DND-41 (cell line): ENCODE measurements around the gene TMPRSS3.

Experiments used
- ATAC-seq: fragments of 200-7000 bp; cut with Tn5 transposase; 3 replicates; pipeline ENCODE4 v1.9.1; 2021; ENCODE audit warnings: low read depth; ENCODE audit not compliant: insufficient read depth
- DNase-seq: peaks from one replicate; pipeline ENCODE4 v3.0.0-alpha.2; 2020
- H2AFZ ChIP-seq: 2 replicates; pipeline ENCODE4 v1.6.0; 2012; ENCODE audit warnings: low read depth, low read length
- H3K27ac ChIP-seq: 2 replicates; pipeline ENCODE4 v1.5.1; 2012; ENCODE audit warnings: low read length, inconsistent platforms
- H3K27me3 ChIP-seq: fragments of 200-600 bp; sonication (generic); 2 replicates; pipeline ENCODE4 v1.6.0; 2012; ENCODE audit warnings: low read length, mild to moderate bottlenecking, inconsistent platforms; ENCODE audit not compliant: insufficient read depth, poor library complexity
- H3K36me3 ChIP-seq: 2 replicates; pipeline ENCODE4 v1.5.1; 2012; ENCODE audit warnings: low read length, inconsistent platforms; ENCODE audit not compliant: insufficient read depth
- H3K4me1 ChIP-seq: 2 replicates; pipeline ENCODE4 v1.5.1; 2012; ENCODE audit warnings: mild to moderate bottlenecking, low read length; ENCODE audit not compliant: insufficient read depth
- H3K4me2 ChIP-seq: 2 replicates; pipeline ENCODE4 v1.6.0; 2012; ENCODE audit warnings: mild to moderate bottlenecking, moderate library complexity, low read length, inconsistent platforms; ENCODE audit not compliant: insufficient read depth
- H3K4me3 ChIP-seq, 2 experiments: fragments of 200-600 bp in 1 of 2; shearing (Covaris generic) in 1 of 2; 2 replicates each; pipeline ENCODE4 v1.5.1; 2012 to 2016; ENCODE audit warnings: inconsistent platforms in 2 of 2, low read length in 2 of 2, mild to moderate bottlenecking in 2 of 2, low read depth in 1 of 2, moderate library complexity in 1 of 2
- H3K79me2 ChIP-seq: 2 replicates; pipeline ENCODE4 v1.6.0; 2012; ENCODE audit warnings: low read length, inconsistent platforms; ENCODE audit not compliant: insufficient read depth
- H3K9ac ChIP-seq: 2 replicates; pipeline ENCODE4 v1.6.0; 2012; ENCODE audit warnings: low read depth, mild to moderate bottlenecking, inconsistent platforms, low read length, moderate library complexity
- H3K9me3 ChIP-seq: 2 replicates; pipeline ENCODE4 v1.5.1; 2012; ENCODE audit warnings: low read length, moderate library complexity, mild to moderate bottlenecking, inconsistent platforms; ENCODE audit not compliant: insufficient read depth, severe bottlenecking
- H4K20me1 ChIP-seq: 2 replicates; pipeline ENCODE4 v1.6.0; 2012; ENCODE audit warnings: low read length; ENCODE audit not compliant: insufficient read depth
- EZH2 ChIP-seq: IDR thresholded peaks from 3 replicates; pipeline ENCODE4 v1.6.1; 2012; ENCODE audit warnings: borderline replicate concordance, low read depth, mild to moderate bottlenecking, moderate library complexity, low read length, inconsistent platforms; ENCODE audit not compliant: severe bottlenecking
- TF ChIP-seq, protein P1 (sequence below): IDR thresholded peaks from 2 replicates; pipeline ENCODE4 v1.5.1; 2012; ENCODE audit warnings: borderline replicate concordance, low read length, moderate library complexity, mild to moderate bottlenecking; ENCODE audit not compliant: poor library complexity, severe bottlenecking; ENCODE audit errors: extremely low read depth

The TMPRSS3 gene

DNA sequence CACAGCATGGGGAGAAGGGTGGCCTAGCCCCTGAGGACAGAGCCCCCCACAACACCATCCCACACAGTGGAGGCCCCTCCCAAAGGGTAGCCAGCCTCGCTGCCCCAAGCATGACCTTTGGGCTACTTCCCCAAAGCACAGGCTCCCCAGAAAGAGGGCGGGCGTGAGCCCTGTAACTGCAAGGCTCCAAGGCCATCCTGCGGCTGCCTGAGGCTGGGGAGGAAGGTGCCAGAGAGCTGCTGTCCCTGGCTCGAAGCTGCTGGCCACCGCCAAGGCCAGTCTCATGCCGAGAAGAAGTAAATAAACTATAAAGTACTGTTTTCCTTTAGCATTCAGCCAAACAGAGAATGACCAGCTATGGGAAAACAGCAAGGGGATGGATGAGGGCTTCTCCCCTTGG lies 35.3 kb upstream of the TMPRSS3 start:
- H2AFZ ChIP-seq, result no peak overlapping the region
- peaks cover 95% of the 10 kb centered on the region for H3K36me3 ChIP-seq
- H3K4me2 ChIP-seq, result no peak overlapping the region
- ATAC-seq (no peak), DNase-seq (no peak)
- peak overlapping the region; percentile 12; the same call in 1 of the 2 replicates for H3K27ac ChIP-seq
- no peaks in the 10 kb centered on the region for H4K20me1 ChIP-seq
- no peak overlapping the region for H3K4me3 ChIP-seq
- H3K9me3 ChIP-seq, result peaks cover 10% of the 10 kb centered on the region
- peaks cover 9% of the 10 kb centered on the region for H3K4me1 ChIP-seq
- no peak for TF ChIP-seq EZH2
- TF ChIP-seq, protein P1, sequence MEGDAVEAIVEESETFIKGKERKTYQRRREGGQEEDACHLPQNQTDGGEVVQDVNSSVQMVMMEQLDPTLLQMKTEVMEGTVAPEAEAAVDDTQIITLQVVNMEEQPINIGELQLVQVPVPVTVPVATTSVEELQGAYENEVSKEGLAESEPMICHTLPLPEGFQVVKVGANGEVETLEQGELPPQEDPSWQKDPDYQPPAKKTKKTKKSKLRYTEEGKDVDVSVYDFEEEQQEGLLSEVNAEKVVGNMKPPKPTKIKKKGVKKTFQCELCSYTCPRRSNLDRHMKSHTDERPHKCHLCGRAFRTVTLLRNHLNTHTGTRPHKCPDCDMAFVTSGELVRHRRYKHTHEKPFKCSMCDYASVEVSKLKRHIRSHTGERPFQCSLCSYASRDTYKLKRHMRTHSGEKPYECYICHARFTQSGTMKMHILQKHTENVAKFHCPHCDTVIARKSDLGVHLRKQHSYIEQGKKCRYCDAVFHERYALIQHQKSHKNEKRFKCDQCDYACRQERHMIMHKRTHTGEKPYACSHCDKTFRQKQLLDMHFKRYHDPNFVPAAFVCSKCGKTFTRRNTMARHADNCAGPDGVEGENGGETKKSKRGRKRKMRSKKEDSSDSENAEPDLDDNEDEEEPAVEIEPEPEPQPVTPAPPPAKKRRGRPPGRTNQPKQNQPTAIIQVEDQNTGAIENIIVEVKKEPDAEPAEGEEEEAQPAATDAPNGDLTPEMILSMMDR, result no peak
- H3K27me3 ChIP-seq, result no peaks in the 10 kb centered on the region
- H3K79me2 ChIP-seq, result 0 out of 2 replicates have a peak, but pooled peaks cover 9% of the 10 kb centered on the region
- H3K9ac ChIP-seq, result no peak overlapping the region

DNA sequence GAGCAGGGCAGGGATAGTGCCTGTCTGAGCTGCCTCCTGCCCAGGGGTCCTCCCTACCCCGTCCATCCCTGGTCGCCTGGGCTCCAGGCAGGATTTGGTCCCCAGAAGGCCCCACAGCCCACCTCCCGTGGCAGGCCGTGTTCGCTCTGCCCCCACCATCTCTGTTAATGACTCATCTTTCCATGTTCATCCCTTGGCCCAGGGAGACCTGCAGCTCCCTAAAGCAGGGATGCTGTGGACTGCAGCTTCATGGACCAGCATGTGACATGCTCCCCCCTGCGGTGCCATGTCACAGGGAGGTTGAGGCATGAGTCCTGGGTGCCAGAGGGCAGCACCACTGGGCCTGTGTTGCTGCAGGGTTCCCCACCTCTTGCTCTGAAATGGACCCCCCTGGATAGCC lies 34.7 kb upstream of the TMPRSS3 start:
- no peak overlapping the region for H3K4me2 ChIP-seq
- peaks cover 16% of the 10 kb centered on the region for H3K4me1 ChIP-seq
- no peaks in the 10 kb centered on the region for H4K20me1 ChIP-seq
- no peak for TF ChIP-seq EZH2
- TF ChIP-seq, protein P1, result no peak
- no peak for DNase-seq
- H3K9me3 ChIP-seq, result peaks cover 10% of the 10 kb centered on the region
- H3K27ac ChIP-seq, result peak overlapping the region; percentile 12; the same call in 1 of the 2 replicates
- peaks cover 95% of the 10 kb centered on the region for H3K36me3 ChIP-seq
- no peak overlapping the region for H2AFZ ChIP-seq
- no peak for ATAC-seq
- H3K27me3 ChIP-seq, result no peaks in the 10 kb centered on the region
- H3K79me2 ChIP-seq, result 0 out of 2 replicates have a peak, but pooled peaks cover 9% of the 10 kb centered on the region
- H3K4me3 ChIP-seq, result no peak overlapping the region
- no peak overlapping the region for H3K9ac ChIP-seq

DNA sequence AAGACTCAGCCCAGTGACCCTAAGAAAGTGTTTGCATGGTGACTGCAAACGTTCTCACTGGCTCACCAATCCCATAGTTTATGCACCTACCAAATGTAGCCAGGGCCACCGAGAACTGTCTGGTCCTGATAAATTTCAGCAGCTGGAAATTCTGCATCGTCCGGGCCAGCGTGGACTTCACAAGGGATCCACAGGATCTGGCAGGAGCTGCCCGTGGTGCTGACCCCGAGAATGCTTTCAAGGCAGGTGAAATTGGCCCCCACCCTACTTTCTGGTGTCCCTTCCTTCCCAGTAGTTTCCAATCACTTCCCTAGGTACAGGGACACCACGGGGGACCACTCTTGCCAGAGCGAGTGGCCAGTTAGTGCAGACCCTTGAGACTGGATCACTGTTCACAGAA lies 34.0 kb upstream of the TMPRSS3 start:
- DNase-seq, result no peak
- Histone ChIP-seq H3K4me1 (peaks cover 23% of the 10 kb centered on the region), H3K27me3 (no peaks in the 10 kb centered on the region), H3K9ac (no peak overlapping the region), H3K4me3 (no peak overlapping the region), H3K9me3 (peaks cover 10% of the 10 kb centered on the region), H3K27ac (0 out of 2 replicates have a peak overlapping the region, but pooled peaks have one; percentile 5), H3K36me3 (peaks cover 89% of the 10 kb centered on the region), H3K79me2 (0 out of 2 replicates have a peak, but pooled peaks cover 9% of the 10 kb centered on the region), H3K4me2 (no peak overlapping the region), H2AFZ (no peak overlapping the region), H4K20me1 (no peaks in the 10 kb centered on the region)
- ATAC-seq, result no peak
- no peak for TF ChIP-seq EZH2
- TF ChIP-seq, protein P1, result no peak
